Spleen (tissue), 11 donors: ENCODE data around the gene LRRC18. TPM values are rescaled to one million over a fixed set of nuclear protein-coding genes. Genes with fewer than 3 reads are reported as not detected.

Experiments used
- DNase-seq: peaks from one replicate; pipeline ENCODE4 v3.0.0-alpha.2; 2020
- H3K27ac ChIP-seq, 8 donors: fragments of 200-600 bp; sonication (generic) in 7 of 8; 1 replicate in 4 of 8; 2 replicates in 4 of 8; pipeline versions ENCODE4 v1.5.0 to v1.8.0; 2016 to 2021; ENCODE audit warnings: inconsistent platforms in 4 of 8, mild to moderate bottlenecking in 4 of 8, moderate library complexity in 1 of 8
- H3K27me3 ChIP-seq, 7 donors: fragments of 200-600 bp; sonication (generic) in 6 of 7; replicated peaks in 1 of 7; 1 replicate in 4 of 7; 2 replicates in 3 of 7; pipeline versions ENCODE4 v1.5.0 to v1.8.0; 2016 to 2021; ENCODE audit warnings: inconsistent platforms in 3 of 7, mild to moderate bottlenecking in 1 of 7
- H3K36me3 ChIP-seq, 6 donors: fragments of 200-600 bp; sonication (generic) in 5 of 6; 1 replicate in 4 of 6; 2 replicates in 2 of 6; pipeline versions ENCODE4 v1.5.0 to v1.8.0; 2016 to 2021; ENCODE audit warnings: inconsistent platforms in 2 of 6
- H3K4me1 ChIP-seq, 6 donors: fragments of 200-600 bp; sonication (generic) in 5 of 6; 1 replicate in 3 of 6; 2 replicates in 3 of 6; pipeline versions ENCODE4 v1.5.0 to v1.8.0; 2016 to 2021; ENCODE audit warnings: inconsistent platforms in 3 of 6
- H3K4me3 ChIP-seq, 8 donors: fragments of 200-600 bp; sonication (generic) in 7 of 8; 1 replicate in 4 of 8; 2 replicates in 4 of 8; pipeline versions ENCODE4 v1.5.0 to v1.8.0; 2016 to 2021; ENCODE audit warnings: inconsistent platforms in 4 of 8, mild to moderate bottlenecking in 4 of 8, moderate library complexity in 2 of 8
- H3K9me3 ChIP-seq, 8 donors: fragments of 200-600 bp; sonication (generic) in 7 of 8; 1 replicate in 4 of 8; 2 replicates in 4 of 8; pipeline versions ENCODE4 v1.5.0 to v1.8.0; 2016 to 2021; ENCODE audit warnings: inconsistent platforms in 4 of 8
- POLR2A ChIP-seq, 3 donors: fragments of 450-650 bp; IDR thresholded peaks; one replicate each; pipeline ENCODE4 v1.5.1; 2017; ENCODE audit warnings: antibody characterized with exemption in 3 of 3, mild to moderate bottlenecking in 1 of 3
- POLR2AphosphoS5 ChIP-seq, 3 donors: sonication (generic); formaldehyde crosslinking; IDR thresholded peaks; one replicate each; pipeline ENCODE4 v1.5.1; 2017; ENCODE audit warnings: antibody characterized with exemption in 3 of 3
- WGBS, 5 donors: extraction: QIAGEN DNeasy Blood & Tissue Kit in 3 of 5; methylation state at CpG; one replicate each; pipeline versions ENCODE4 v1.1.5 to v1.1.7; 2013 to 2018; 5-methylcytosine and 5-hydroxymethylcytosine counted together
- intact Hi-C: fragments of 100-400 bp; cut with DNase I; formaldehyde crosslinking; loops from one replicate; pipeline ENCODE4 v1.15.0; 2023; ENCODE audit warnings: low total_unique reads
- polyA plus RNA-seq, 3 donors: library from polyadenylated mRNA; stranded (reverse); fragments of 200-250 nt; gene quantifications; one replicate each; pipeline ENCODE4 v1.2.1, GENCODE V29; 2013
- total RNA-seq, 7 donors: library from RNA; depleted of rRNA in 3 of 7; stranded (reverse); fragments of >200 nt in 3 of 7; fragmentation: NEBNext Ultra II Directional in 4 of 7; extraction: Animal tissue kit (Norgen Biotek cat#: 25700) in 4 of 7; gene quantifications; one replicate each; pipeline versions ENCODE4 v1.1.0 to v1.2.1, GENCODE V29; 2016 to 2021
- TF ChIP-seq, protein P1 (sequence below), 11 experiments: fragments of 200-600 bp in 7 of 11; fragments of 450-650 bp in 4 of 11; sonication (generic) in 4 of 11; IDR thresholded peaks in 8 of 11; conservative IDR thresholded peaks in 3 of 11; 1 replicate in 7 of 11; 2 replicates in 4 of 11; pipeline versions ENCODE4 v1.4.0 to v1.8.0; 2016 to 2021; ENCODE audit warnings: antibody characterized with exemption in 11 of 11, inconsistent platforms in 4 of 11, mild to moderate bottlenecking in 1 of 11
- donor health status: healthy with polysubstance abuse.
- donor health status: DM: no; HTN: no; CAD: no; lungs with moderate emphysema.
- donor health status: DM: no; HTN: no; CAD: no.
- donor health status: Bipolar disorder and iron deficiency.
- donor health status: healthy.
- donor health status: DM: no; HTN: no; CAD: no.
- donor health status: DM: yes; HTN: yes; CAD: no.

Gene LRRC18
- total and polyA plus RNA-seq, 10 donors: 0.06 TPM; not detected in 9

DNA sequence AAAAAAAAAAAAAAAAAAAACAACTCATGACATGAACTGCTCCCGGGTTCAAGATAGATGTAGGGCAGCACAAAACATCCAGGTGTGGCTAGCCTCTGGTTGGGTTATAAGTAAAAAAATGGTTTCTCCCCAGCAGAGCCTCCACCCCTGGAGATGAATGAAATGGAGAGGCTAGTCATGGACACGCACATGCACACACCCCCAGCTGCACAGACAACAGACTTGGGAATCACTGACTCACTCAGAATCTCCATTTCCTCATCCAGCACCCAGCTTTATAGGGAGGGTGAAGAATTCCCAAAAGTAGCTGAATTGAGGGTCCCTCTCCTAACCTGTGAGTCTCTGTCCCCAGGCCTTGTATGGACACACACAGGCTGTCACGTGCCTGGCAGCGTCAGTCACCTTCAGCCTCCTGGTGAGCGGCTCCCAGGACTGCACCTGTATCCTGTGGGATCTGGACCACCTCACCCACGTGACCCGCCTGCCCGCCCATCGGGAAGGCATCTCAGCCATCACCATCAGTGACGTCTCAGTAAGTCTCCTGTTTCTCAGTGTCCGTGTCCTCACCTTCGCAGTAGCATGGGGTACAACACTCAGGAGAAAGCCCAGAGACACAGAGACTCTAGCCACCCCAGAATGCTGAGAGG, 35.0 kb upstream of the LRRC18 start:
- 90 to 99% (median 93%) methylated on average over 12 of the region's 12 CpGs for WGBS, 5 donors

DNA sequence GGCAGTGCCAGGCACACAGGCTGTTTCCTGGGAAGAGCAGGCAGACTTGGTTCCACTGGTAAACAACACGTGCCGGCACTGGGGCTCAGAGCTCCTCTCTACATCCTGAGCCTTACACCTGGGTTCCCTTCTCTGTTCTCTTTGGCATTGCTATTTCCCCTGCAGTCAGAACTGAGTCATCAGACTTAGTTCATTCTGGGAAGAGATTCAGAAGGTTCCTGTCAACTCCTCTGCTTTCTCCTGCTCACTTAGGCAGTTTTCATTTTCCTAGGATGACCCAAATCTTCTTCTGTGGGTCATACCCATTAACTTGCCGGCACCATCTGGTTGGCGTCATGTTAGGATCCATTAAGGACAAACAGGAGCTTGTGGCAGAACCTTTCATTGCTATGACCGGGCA, 33.4 kb upstream of the LRRC18 start:
- 90 to 96% (median 91%) methylated on average over 5 of the region's 5 CpGs for WGBS, 5 donors
- Histone ChIP-seq H3K27me3 (no peaks in the 10 kb centered on the region), H3K9me3 (no peaks in the 10 kb centered on the region), H3K4me3 (no peak overlapping the region), H3K27ac (no peak overlapping the region), H3K4me1 (no peaks in the 10 kb centered on the region), H3K36me3 (peaks cover 0 to 100% (median 36%) of the 10 kb centered on the region in 6 donors)
- intact Hi-C loops: loop anchor here (10.0 kb wide), 1 partner anchor 308 kb away; no protein-coding TSS in a partner anchor
- TF ChIP-seq POLR2AphosphoS5 (IDR thresholded peaks at IDR 0.05) (no peak), POLR2A (IDR thresholded peaks at IDR 0.05) (no peak)
- TF ChIP-seq, protein P1, sequence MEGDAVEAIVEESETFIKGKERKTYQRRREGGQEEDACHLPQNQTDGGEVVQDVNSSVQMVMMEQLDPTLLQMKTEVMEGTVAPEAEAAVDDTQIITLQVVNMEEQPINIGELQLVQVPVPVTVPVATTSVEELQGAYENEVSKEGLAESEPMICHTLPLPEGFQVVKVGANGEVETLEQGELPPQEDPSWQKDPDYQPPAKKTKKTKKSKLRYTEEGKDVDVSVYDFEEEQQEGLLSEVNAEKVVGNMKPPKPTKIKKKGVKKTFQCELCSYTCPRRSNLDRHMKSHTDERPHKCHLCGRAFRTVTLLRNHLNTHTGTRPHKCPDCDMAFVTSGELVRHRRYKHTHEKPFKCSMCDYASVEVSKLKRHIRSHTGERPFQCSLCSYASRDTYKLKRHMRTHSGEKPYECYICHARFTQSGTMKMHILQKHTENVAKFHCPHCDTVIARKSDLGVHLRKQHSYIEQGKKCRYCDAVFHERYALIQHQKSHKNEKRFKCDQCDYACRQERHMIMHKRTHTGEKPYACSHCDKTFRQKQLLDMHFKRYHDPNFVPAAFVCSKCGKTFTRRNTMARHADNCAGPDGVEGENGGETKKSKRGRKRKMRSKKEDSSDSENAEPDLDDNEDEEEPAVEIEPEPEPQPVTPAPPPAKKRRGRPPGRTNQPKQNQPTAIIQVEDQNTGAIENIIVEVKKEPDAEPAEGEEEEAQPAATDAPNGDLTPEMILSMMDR (IDR thresholded peaks at IDR 0.05 in 8 of 11, conservative IDR thresholded peaks at IDR 0.05 in 3 of 11): no peak
- DNase-seq: no peak

More for the DNA sequence above, 35.0 kb upstream of the LRRC18 start:
- no peaks in the 10 kb centered on the region for H3K4me1 ChIP-seq
- DNase-seq: no peak
- H3K4me3 ChIP-seq: no peak overlapping the region
- peaks cover 0 to 98% (median 27%) of the 10 kb centered on the region in 6 donors for H3K36me3 ChIP-seq
- intact Hi-C loops: loop anchor here (10.0 kb wide), 1 partner anchor 310 kb away; no protein-coding TSS in a partner anchor
- TF ChIP-seq, protein P1 (IDR thresholded peaks at IDR 0.05 in 8 of 11, conservative IDR thresholded peaks at IDR 0.05 in 3 of 11): no peak
- no peaks in the 10 kb centered on the region for H3K27me3 ChIP-seq
- H3K27ac ChIP-seq: no peak overlapping the region
- H3K9me3 ChIP-seq: no peaks in the 10 kb centered on the region

DNA sequence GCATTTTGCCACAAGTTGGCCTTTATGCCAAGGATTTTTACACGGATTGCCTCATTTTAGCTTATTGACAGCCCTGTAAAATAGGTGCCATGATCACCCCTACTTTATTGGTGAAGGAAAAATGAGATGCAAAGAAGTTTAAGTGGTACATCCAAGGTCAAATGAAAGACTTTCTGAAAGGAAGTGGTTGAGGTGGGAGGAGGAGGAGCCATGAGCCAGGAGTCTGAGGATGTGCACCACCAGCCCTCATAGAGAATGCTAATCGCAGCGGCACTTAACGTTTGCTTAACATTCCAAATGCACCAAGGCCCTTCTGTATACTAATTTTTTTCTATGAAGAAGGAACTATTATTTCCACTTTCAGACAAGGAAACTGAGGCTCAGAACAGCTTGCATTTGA, 31.0 kb upstream of the LRRC18 start:
- Histone ChIP-seq H3K36me3 (peaks cover 0 to 100% (median 34%) of the 10 kb centered on the region in 6 donors), H3K27ac (no peak overlapping the region), H3K27me3 (no peaks in the 10 kb centered on the region), H3K4me3 (no peak overlapping the region), H3K9me3 (no peaks in the 10 kb centered on the region), H3K4me1 (no peaks in the 10 kb centered on the region)
- WGBS, 5 donors: 79 to 89% (median 82%) methylated on average over 4 of the region's 4 CpGs
- TF ChIP-seq, protein P1 (IDR thresholded peaks at IDR 0.05 in 8 of 11, conservative IDR thresholded peaks at IDR 0.05 in 3 of 11): no peak
- TF ChIP-seq POLR2AphosphoS5 (IDR thresholded peaks at IDR 0.05) (no peak), POLR2A (IDR thresholded peaks at IDR 0.05) (no peak)
- no peak for DNase-seq
- intact Hi-C loops: loop anchor here (10.0 kb wide), 1 partner anchor 306 kb away; no protein-coding TSS in a partner anchor

DNA sequence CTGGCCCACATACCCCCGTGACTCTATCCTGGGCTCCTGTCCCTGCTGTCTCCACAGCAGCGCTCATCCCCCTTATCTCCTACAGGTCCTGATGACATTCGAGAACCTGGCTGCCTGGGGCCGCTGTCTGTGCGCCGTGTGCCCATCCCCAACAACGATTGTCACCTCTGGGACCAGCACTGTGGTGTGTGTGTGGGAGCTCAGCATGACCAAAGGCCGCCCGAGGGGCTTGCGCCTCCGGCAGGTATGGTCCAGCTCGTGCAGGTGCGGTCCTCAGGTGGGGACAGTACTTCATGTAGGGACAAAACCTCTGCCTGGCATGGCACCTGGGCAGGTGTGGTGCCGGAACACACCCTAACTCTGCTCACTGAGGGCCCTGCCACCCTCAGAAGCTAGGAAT, 30.4 kb upstream of the LRRC18 start:
- WGBS, 5 donors: 92 to 98% (median 95%) methylated on average over 11 to 14 of the region's 14 CpGs
- H3K9me3 ChIP-seq: no peaks in the 10 kb centered on the region
- H3K4me1 ChIP-seq: no peaks in the 10 kb centered on the region
- H3K27me3 ChIP-seq: no peaks in the 10 kb centered on the region
- H3K36me3 ChIP-seq: peaks cover 0 to 100% (median 33%) of the 10 kb centered on the region in 6 donors
- no peak for TF ChIP-seq POLR2A (IDR thresholded peaks at IDR 0.05)
- TF ChIP-seq, protein P1 (IDR thresholded peaks at IDR 0.05 in 8 of 11, conservative IDR thresholded peaks at IDR 0.05 in 3 of 11): no peak
- no peak for TF ChIP-seq POLR2AphosphoS5 (IDR thresholded peaks at IDR 0.05)
- H3K4me3 ChIP-seq: no peak overlapping the region
- no peak for DNase-seq
- intact Hi-C loops: loop anchor here (10.0 kb wide), 1 partner anchor 305 kb away; no protein-coding TSS in a partner anchor
- H3K27ac ChIP-seq: no peak overlapping the region
